Epithelial cell of proximal tubule (primary cell): ENCODE measurements around the gene PRKCE. TPM values are rescaled to one million over a fixed set of nuclear protein-coding genes. Genes with fewer than 3 reads are reported as not detected.
A peak's percentile ranks its signal among the peaks of the same experiment; 100 is the strongest.

ENCODE experiments used
- DNase-seq: peaks from one replicate; pipeline ENCODE4 v3.0.0-alpha.2; 2011; ENCODE audit warnings: low read depth
- H3K4me3 ChIP-seq: 2 replicates; pipeline ENCODE4 v1.5.1; 2011; ENCODE audit warnings: low read depth, mild to moderate bottlenecking, low read length
- total RNA-seq: library from RNA; depleted of rRNA; stranded (reverse); fragments of >200 nt; gene quantifications from 2 replicates; pipeline ENCODE4 v1.2.3, GENCODE V29; 2015
- TF ChIP-seq, protein P1 (sequence below): conservative IDR thresholded peaks from 2 replicates; pipeline ENCODE4 v1.5.1; 2012; ENCODE audit warnings: low read depth, mild to moderate bottlenecking, low read length

The PRKCE gene
- total RNA-seq, 1 donor from 2014 or later, result 2.5 TPM

DNA sequence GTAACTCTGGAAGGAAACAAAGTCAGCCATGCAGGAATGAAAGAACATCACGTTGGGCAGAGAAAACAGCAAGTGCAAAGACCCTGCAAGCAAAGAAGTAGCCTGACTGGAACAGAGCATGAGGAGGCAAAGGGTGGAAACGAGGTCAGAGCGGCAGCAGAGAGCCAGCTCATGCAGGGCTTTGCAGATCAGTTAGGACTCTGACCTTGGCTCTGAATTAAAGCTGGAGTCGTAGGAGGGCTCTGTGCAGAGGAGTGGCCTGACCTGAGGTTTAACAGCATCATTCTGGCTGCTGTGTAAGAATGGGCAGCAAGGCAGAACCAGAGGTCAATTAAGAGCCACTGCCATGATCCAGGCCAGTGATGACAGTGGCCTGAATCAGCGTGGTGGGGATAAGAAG lies 220.7 kb downstream of the PRKCE start:
- H3K4me3 ChIP-seq, result no peak overlapping the region
- DNase-seq, result peak; percentile 77
- TF ChIP-seq, protein P1, sequence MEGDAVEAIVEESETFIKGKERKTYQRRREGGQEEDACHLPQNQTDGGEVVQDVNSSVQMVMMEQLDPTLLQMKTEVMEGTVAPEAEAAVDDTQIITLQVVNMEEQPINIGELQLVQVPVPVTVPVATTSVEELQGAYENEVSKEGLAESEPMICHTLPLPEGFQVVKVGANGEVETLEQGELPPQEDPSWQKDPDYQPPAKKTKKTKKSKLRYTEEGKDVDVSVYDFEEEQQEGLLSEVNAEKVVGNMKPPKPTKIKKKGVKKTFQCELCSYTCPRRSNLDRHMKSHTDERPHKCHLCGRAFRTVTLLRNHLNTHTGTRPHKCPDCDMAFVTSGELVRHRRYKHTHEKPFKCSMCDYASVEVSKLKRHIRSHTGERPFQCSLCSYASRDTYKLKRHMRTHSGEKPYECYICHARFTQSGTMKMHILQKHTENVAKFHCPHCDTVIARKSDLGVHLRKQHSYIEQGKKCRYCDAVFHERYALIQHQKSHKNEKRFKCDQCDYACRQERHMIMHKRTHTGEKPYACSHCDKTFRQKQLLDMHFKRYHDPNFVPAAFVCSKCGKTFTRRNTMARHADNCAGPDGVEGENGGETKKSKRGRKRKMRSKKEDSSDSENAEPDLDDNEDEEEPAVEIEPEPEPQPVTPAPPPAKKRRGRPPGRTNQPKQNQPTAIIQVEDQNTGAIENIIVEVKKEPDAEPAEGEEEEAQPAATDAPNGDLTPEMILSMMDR, result no peak

DNA sequence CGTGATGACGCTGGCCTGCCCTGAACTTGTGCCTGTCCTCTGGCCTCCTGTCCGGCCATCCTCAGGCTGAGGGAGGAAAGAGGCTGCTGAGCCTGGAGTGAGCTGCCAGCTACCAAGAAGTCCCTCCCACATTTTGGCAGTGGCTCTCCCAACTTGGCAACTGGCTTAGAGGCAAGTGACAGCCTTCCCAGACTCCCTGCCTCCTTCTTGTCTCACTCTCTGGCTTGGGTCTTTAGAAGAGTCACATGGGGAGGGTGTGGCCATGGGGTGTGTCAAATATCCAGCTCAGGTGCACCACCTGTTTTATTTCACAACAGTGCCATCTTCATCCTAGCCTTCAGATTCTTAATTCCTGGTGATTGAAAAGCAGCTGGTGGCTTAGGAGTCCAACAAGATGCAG lies 222.9 kb downstream of the PRKCE start:
- TF ChIP-seq, protein P1, result no peak
- no peak for DNase-seq

DNA sequence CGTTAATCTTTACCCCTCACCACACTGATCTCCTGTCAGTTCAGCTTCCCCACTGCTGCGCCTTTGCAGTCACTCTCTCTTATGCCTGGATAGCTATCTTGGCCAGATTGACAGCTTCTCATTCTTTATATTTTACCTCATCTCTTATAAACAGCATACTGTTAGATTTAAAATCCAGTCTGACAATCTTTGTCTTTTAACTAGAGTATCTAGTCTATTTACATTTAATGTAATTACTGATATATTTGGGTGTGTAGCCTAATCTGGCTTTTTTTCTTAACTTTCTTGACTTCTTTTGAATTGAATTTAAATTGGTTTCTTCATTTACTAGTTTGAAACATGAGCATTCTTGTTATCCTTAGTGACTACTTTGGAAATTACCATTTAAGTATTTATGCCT lies 225.1 kb downstream of the PRKCE start:
- DNase-seq, result no peak

More for the DNA sequence above, 222.9 kb downstream of the PRKCE start:
- no peak overlapping the region for H3K4me3 ChIP-seq

DNA sequence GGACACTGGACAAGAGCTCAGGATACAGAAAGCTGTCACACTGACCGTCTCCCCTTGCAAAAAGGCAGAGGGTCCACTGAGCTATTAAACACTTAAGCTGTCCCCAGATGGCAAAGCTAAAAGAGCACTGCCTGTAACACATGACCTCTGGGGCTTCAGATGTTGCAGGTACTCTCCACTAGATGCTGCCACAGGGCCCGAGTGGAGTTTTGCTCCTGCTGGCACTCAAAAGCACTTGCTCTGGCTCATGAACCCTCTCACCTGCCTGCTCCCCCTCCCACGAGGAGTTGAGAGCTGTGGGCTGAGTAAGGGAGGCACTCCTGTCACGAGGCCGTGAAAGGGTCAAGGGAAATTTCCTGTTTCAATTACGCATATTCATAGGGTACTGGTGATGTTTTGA lies 227.9 kb downstream of the PRKCE start:
- no peak overlapping the region for H3K4me3 ChIP-seq
- TF ChIP-seq, protein P1, result peak; percentile 44
- no peak for DNase-seq

More for the DNA sequence above, 225.1 kb downstream of the PRKCE start:
- H3K4me3 ChIP-seq, result no peak overlapping the region
- TF ChIP-seq, protein P1, result no peak

DNA sequence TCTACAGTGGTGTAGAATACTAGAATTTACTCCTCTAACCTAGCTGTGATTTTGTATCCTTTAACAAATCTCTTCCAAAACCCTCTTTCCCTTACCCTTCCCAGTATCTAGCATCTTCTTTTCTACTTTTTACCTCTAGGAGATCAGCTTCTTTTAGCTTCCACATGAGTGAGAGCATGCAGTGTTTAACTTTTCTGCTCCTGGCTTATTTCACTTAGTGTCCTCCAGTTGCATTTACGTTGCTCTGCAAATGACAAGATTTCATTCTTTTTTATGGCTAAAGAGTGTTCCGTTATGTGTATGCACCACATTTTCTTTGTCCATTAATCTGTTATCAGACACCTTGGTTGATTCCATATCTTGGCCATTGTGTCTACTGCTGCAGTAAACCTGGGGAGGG lies 228.5 kb downstream of the PRKCE start:
- TF ChIP-seq, protein P1, result no peak
- H3K4me3 ChIP-seq, result no peak overlapping the region
- no peak for DNase-seq

DNA sequence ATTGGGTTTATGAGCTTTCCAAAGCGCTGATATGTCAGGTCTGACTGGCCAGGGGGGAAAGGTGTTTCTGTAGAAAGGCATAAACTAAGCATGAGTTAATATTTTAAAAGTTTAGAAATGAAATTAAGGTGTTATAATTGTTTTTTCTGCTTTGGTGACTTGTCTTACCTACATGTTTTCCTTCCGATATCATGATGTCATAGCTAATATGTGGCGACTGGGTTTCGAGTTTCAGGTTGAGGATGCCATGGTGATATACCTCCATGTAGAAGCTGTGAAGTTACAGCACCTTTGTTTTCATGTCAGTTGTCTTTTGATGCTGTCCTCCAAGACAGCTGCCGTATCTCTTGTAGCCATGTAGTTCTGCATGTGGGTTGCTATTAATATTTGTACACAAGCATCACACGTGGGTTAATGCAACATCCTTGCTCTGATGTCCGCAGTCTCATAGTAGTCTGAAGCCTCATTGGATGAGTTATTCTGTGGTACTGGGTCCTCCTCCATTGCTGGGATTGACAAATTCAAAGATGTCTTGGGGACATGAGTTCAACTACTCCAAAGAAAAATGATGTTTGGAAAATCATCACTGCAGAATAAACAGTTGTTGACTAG lies 230.6 kb downstream of the PRKCE start:
- H3K4me3 ChIP-seq, result no peak overlapping the region
- TF ChIP-seq, protein P1, result no peak
- no peak for DNase-seq

DNA sequence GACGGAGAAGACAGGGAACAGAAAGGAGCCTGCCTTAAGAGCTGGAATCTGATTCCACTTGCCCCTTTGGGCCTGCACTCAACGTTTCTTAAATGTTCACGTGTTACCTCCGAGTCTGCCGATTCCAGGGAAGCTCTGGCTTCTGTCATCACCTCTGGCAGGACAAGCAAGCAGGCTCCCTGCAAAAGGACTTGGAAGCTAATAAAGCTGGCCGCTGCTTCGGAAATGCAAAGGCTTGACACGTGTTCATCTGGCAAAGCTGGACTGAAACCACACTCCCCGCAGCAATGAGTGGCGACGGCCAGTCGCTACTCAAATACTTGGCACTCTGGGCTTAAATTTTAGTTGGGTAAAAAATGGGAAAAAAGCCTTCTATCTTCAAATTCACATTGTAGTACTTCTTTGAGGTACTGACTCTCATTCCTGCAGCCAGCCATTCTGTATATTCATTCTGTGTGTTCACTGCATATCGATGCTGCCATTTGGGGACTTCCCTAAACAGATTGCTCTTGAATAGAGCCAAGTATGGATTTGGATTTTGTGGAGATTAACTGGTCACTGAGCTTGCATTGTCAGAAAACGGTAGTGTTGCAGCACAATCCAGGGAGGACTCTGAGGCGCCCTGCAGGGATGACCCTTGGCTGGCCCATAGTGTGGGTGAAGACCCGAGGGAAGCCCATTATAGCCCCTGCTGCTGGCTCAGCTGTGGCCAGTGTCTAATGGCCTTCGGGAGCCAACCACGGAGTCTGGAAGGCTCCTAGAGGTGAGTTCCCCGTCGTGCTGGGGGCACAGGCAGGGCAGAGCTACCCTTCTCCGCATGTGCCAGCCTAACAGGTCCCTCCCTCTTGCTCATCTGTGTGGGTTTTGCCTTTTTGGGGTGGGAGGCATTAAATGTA lies 231.5 kb downstream of the PRKCE start:
- H3K4me3 ChIP-seq, result no peak overlapping the region
- TF ChIP-seq, protein P1, result no peak
- no peak for DNase-seq
